Large intestine (tissue), 3 donors: ENCODE measurements around the gene COL16A1. TPM values are rescaled to one million over a fixed set of nuclear protein-coding genes. Genes with fewer than 3 reads are reported as not detected.
A peak's percentile ranks its signal among the peaks of the same experiment; 100 is the strongest.

ENCODE experiments used
- DNase-seq, 2 donors: peaks; one replicate each; pipeline versions ENCODE4 v3.0.0 to v3.0.0-alpha.2; 2013
- H3K27ac ChIP-seq: one replicate; pipeline ENCODE4 v1.5.1; 2013; ENCODE audit warnings: low read length
- H3K27me3 ChIP-seq: 2 replicates; pipeline ENCODE4 v1.6.1; 2013; ENCODE audit warnings: low read length; ENCODE audit not compliant: control insufficient read depth, insufficient read depth
- H3K36me3 ChIP-seq: 2 replicates; pipeline ENCODE4 v1.6.1; 2013; ENCODE audit warnings: low read length; ENCODE audit not compliant: control insufficient read depth, insufficient read depth
- H3K4me1 ChIP-seq: one replicate; pipeline ENCODE4 v1.6.1; 2013; ENCODE audit warnings: low read length; ENCODE audit not compliant: control insufficient read depth, insufficient read depth
- H3K4me3 ChIP-seq: one replicate; pipeline ENCODE4 v1.5.1; 2013; ENCODE audit warnings: low read length
- H3K9me3 ChIP-seq: one replicate; pipeline ENCODE4 v1.6.1; 2013; ENCODE audit warnings: mild to moderate bottlenecking, low read depth, low read length, moderate library complexity; ENCODE audit not compliant: control insufficient read depth
- WGBS: methylation state at CpG from one replicate; pipeline ENCODE4 v1.1.5; 2013; ENCODE audit warnings: low lambda C conversion rate; ENCODE audit not compliant: insufficient coverage; 5-methylcytosine and 5-hydroxymethylcytosine counted together
- polyA plus RNA-seq: library from polyadenylated mRNA; unstranded; fragments of 120-200 nt; gene quantifications from one replicate; pipeline ENCODE4 v1.2.1, GENCODE V29; 2013

COL16A1 gene
- polyA plus RNA-seq, 1 donor: 188 TPM

DNA sequence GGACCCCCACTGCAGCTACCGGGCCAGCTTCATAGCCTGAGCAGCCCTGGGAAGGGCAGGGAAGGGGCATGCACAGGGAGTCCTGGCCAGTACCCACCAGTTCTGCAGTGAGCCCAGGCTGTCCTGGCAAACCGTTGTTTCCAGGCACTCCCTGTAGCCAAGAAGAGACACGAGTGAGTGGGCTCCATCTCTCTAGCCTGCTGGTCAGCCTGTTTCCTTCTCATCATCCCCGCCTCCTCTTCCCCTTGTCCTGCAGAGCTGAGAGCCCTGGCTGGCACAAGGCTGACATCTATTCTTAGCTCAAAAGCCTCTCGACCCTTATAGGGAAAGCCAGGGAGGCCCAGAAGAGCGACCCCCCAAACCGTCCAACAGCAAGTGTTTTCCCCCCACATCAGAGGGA, 28.7 kb downstream of the COL16A1 start:
- Histone ChIP-seq H3K27ac (no peak overlapping the region), H3K27me3 (no peaks in the 10 kb centered on the region), H3K36me3 (peaks cover 57% of the 10 kb centered on the region), H3K4me1 (peaks cover 15% of the 10 kb centered on the region), H3K4me3 (no peak overlapping the region), H3K9me3 (no peaks in the 10 kb centered on the region)
- no CpG with 5 or more reads among the region's 7 CpGs for WGBS
- DNase-seq: no peak

DNA sequence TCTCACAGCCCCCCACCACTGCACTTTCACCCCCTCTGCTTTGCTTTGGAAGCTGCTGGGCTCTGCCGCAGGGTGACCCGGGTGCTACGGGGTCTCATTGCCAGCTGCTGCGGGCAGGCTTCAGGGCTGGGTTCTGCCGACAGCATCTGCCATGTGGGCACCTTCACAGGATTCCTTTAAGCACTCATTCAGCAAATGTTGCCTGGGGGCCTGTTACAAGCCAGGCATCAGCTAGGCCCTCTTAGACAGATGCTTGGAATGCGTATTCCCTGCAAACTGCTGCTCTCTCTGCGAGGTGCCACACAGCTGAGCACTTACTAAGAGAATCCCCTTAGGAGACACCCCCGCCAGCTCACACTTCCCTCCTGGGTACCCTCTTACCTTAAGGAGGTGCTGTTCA, 29.2 kb downstream of the COL16A1 start:
- Histone ChIP-seq H3K36me3 (peaks cover 53% of the 10 kb centered on the region), H3K27ac (no peak overlapping the region), H3K9me3 (no peaks in the 10 kb centered on the region), H3K4me3 (no peak overlapping the region), H3K27me3 (no peaks in the 10 kb centered on the region), H3K4me1 (peaks cover 20% of the 10 kb centered on the region)
- DNase-seq: no peak
- no CpG with 5 or more reads among the region's 8 CpGs for WGBS

DNA sequence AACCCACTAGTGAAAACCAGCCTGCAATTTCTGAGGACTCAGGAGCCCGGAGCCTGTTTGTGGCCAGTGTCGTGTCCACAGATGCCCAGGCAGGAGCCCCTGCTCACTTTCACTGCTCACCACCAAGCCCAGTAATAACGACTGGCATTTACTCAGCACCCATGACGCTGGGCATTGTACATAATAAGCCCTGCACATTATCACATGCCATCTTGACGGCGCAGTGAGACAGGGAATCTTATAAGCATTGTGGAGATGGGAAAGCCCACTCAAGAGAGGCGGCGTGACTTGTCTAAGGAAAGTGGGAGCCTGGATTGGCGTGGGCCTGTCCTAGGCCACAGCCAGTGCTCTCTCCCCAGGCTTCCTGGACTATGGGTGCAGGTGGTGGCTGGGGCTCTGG, 30.4 kb downstream of the COL16A1 start:
- peaks cover 28% of the 10 kb centered on the region for H3K4me1 ChIP-seq
- no peak overlapping the region for H3K27ac ChIP-seq
- H3K36me3 ChIP-seq: peaks cover 50% of the 10 kb centered on the region
- no CpG with 5 or more reads among the region's 9 CpGs for WGBS
- no peak for DNase-seq
- H3K9me3 ChIP-seq: no peaks in the 10 kb centered on the region
- H3K27me3 ChIP-seq: no peaks in the 10 kb centered on the region
- H3K4me3 ChIP-seq: no peak overlapping the region

DNA sequence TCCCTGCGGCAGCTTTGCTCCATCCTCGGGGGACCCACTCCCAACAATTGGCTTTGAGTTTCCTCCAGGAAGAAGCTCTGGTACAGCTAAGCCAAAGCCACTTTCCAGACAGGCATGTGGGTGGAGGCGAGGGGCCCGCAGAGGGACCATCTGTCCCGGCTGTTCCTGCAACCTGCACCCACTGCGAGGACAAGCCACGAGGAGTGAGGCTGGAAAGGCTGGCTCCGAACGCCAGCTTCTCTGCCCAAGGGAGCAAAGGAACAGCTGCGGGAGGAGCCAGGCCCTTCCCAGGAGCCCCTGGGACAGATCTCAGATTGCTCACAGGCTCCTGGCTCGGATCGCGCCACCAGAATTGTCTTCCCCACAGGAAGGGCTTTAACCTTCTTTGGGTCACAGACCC, 30.8 kb downstream of the COL16A1 start:
- Histone ChIP-seq H3K27ac (no peak overlapping the region), H3K36me3 (peaks cover 51% of the 10 kb centered on the region), H3K4me3 (no peak overlapping the region), H3K27me3 (no peaks in the 10 kb centered on the region), H3K4me1 (peaks cover 32% of the 10 kb centered on the region), H3K9me3 (no peaks in the 10 kb centered on the region)
- no CpG with 5 or more reads among the region's 13 CpGs for WGBS
- DNase-seq: peak in 1 of 2 donors; percentile 29

DNA sequence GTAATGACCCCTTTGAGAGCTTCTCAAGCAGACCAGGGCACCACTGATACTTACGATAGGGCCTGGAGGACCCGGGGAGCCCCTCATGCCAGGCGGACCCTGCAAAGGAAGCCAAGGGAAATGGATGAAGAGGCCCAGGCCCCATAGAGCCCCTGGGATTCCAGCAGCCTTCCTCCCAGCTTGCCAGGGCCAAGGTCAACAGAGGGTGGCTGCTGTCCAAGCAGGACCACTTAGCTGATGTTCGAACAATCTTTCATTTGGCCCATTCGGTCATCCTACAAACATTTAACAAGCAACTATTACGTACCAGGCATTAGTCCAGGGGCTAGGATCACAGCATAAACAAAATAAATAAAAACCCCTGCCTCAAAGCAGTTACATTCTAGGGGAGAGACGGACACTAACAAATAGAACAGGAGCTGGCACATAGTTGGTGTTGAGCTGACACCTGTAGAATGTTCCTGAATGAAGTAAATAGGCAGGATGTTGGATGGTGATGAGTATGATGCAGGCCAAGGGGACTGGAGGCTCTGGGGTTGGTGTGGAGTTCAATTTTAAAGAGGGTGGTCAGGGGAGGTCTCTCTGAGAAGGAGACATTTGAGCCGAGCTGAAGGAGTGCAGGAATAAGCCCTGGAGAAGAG, 32.1 kb downstream of the COL16A1 start:
- H3K27me3 ChIP-seq: no peaks in the 10 kb centered on the region
- WGBS: 100% methylated on average over 1 of the region's 8 CpGs
- H3K36me3 ChIP-seq: peaks cover 51% of the 10 kb centered on the region
- H3K9me3 ChIP-seq: no peaks in the 10 kb centered on the region
- H3K4me3 ChIP-seq: no peak overlapping the region
- H3K27ac ChIP-seq: no peak overlapping the region
- H3K4me1 ChIP-seq: peaks cover 44% of the 10 kb centered on the region
- no peak for DNase-seq

DNA sequence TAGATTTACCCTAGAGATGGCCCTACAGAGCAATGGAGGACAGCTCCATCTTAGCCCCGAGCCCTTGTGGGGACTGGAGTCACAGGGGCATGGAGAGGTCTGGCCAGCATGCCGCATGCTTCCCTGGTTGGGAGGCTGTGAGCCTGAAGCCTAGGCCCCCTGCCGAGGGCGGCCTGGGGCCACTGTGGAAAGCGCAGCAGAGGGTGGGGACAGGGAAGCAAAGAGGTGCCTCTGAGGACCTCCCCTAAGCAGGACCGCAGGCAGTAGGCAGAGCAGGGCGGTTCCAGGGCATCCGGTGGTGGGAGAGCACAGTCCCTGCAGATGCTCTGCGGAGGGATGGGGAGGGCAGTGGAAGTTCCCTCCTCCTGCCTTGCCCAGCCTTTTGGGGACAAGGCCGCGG, 32.7 kb downstream of the COL16A1 start:
- Histone ChIP-seq H3K4me1 (peaks cover 50% of the 10 kb centered on the region), H3K27me3 (no peaks in the 10 kb centered on the region), H3K27ac (peak overlapping the region; percentile 80), H3K36me3 (peaks cover 51% of the 10 kb centered on the region), H3K4me3 (peak overlapping the region; percentile 34), H3K9me3 (no peaks in the 10 kb centered on the region)
- DNase-seq: no peak
- WGBS: no CpG with 5 or more reads among the region's 11 CpGs

DNA sequence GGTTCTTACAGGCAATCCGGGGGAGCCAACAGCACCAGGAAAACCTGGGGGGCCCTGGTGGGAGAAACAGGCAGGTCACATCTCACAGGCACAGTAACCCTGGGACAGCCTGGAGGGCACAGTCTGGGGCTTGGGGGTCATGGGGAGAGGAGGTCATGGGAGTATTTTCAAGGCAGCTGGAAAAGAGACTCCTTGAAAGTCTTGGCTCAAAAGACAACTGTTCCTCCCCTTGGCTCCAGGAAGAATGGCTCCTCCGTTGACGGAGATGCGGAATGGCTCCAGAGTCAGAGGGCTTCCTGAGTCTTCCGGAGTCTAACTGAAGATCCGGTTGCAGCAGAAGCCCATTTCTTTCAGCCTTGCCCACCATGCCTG, 33.2 kb downstream of the COL16A1 start:
- peaks cover 55% of the 10 kb centered on the region for H3K4me1 ChIP-seq
- WGBS: no CpG with 5 or more reads among the region's 6 CpGs

DNA sequence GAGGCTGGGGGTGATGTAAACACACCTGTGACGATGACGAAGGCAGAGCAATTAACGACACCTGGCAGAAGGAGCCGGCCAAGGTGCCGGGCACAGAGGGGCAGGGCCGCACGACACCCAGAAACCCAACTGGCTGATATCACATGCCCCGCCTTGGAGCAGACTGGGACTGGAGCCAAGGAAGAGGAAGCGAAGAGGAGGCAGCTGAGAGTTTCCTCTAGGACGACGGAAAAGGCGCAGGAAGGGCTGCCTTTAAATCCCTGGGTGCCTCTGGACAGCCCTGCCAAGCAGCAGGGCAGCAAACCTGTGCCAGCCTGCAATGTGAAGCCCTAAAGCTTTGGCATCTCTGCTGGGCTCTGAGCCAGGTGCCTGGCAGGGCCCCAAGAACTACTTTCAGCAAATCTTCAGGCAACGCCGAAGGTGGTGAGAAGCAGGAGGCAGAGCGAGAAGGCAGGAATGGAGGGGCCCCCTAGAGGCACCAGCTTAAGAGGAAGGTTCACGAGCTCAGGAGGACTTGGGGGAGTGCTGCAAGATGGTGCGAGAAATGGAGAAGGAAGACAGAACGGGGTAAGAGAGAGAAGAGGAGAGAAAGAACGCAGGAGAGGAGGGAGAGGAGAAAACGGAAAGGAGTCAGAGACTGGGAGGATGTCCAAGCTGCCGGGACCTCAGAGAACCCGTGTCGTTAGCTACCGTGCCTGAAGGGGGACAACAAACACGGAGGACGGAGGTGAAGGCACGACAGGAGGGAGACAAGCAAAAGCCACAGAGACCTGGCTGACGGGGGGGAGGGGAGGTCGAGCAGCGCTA, 33.8 kb downstream of the COL16A1 start:
- WGBS: 0% methylated on average over 8 of the region's 30 CpGs
- DNase-seq: peak; percentile 95 to 97
- Histone ChIP-seq H3K4me3 (peak overlapping the region; percentile 34), H3K27me3 (no peaks in the 10 kb centered on the region), H3K9me3 (no peaks in the 10 kb centered on the region), H3K4me1 (peaks cover 60% of the 10 kb centered on the region), H3K36me3 (peaks cover 56% of the 10 kb centered on the region), H3K27ac (peak overlapping the region; percentile 80)

More for the DNA sequence above, 33.2 kb downstream of the COL16A1 start:
- Histone ChIP-seq H3K9me3 (no peaks in the 10 kb centered on the region), H3K27me3 (no peaks in the 10 kb centered on the region), H3K4me3 (peak overlapping the region; percentile 34), H3K36me3 (peaks cover 55% of the 10 kb centered on the region), H3K27ac (peak overlapping the region; percentile 80)
- DNase-seq: no peak

DNA sequence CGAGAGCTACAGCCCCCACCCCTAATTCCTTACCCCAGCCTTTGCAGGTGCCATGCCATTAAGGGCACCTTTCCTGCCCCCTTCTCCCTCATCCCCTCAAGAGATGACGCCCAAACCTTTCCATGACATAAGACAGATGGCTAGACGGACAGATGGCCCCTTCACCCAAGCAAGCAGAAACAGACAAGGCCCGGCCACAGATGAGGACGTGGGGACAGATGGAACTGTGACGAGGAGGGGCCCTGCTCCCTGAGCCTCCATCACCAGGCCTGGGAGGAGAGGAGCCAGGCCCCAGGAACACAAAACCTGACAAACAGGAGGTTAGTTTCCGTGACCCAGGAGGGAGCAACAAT, 34.4 kb downstream of the COL16A1 start:
- H3K9me3 ChIP-seq: no peaks in the 10 kb centered on the region
- no peak for DNase-seq
- no peak overlapping the region for H3K4me3 ChIP-seq
- WGBS: no CpG with 5 or more reads among the region's 7 CpGs
- H3K36me3 ChIP-seq: peaks cover 56% of the 10 kb centered on the region
- peaks cover 60% of the 10 kb centered on the region for H3K4me1 ChIP-seq
- peak overlapping the region; percentile 80 for H3K27ac ChIP-seq
- H3K27me3 ChIP-seq: no peaks in the 10 kb centered on the region

DNA sequence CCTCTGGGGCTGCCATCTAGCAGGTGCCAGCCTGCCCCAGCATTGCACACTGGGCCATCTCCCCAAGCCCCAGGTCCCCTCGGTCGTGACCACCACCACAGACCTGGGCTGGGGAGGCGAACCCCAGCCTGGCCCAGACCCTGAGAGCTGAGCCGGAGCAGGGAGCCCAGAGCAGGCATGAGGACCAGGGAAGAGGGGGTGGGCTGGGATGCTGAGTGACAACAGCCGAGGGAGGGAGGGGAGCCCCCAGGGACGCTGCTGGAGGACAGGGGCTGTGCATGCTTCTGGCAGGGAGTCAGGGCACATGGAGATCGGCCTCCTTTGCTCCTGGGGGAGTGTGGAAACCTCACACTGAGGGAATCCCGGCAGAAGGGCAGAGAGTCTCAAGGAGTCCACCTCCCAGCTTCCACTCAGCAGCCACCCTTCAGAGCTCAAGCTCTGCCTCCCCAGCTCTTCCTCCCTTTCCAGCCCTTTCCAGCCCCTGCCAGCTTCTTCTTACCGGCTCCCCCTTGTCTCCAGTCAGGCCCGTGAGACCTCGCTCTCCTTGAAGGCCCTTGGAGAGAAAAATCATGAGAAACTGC, 35.4 kb downstream of the COL16A1 start:
- DNase-seq: no peak
- H3K4me1 ChIP-seq: peaks cover 60% of the 10 kb centered on the region
- WGBS: no CpG with 5 or more reads among the region's 11 CpGs
- H3K9me3 ChIP-seq: no peaks in the 10 kb centered on the region
- H3K27ac ChIP-seq: no peak overlapping the region
- H3K27me3 ChIP-seq: no peaks in the 10 kb centered on the region
- no peak overlapping the region for H3K4me3 ChIP-seq
- H3K36me3 ChIP-seq: peaks cover 55% of the 10 kb centered on the region
